K562 (cell line): ENCODE measurements around the gene NLE1. TPM values are rescaled to one million over a fixed set of nuclear protein-coding genes. Genes with fewer than 3 reads are reported as not detected.

Experiments
- ATAC-seq: fragments of 200-7000 bp; cut with Tn5 transposase; 3 replicates; pipeline ENCODE4 v1.9.1; 2020; ENCODE audit warnings: moderate library complexity
- BruUV-seq: library from RNA; stranded (reverse); fragments of 400-500 nt; replicated peaks from 2 replicates; lab custom pipeline; 2021; lab: Mats Ljungman, UMichigan
- CTCF ChIA-PET: fragments of 300-600 bp; formaldehyde crosslinking; extraction: SDS; loops from one replicate; lab custom pipeline; 2021; ENCODE audit warnings: low intra/inter-chr PET ratio; lab: Yijun Ruan, JAX
- POLR2A ChIA-PET: fragments of 300-600, 350-650 bp; sonication (Branson Sonifier 250); formaldehyde crosslinking; extraction: SDS; loops from one replicate; lab custom pipeline; 2021; ENCODE audit warnings: antibody characterized with exemption, inconsistent platforms; lab: Yijun Ruan, JAX
- DNase-seq, 4 experiments: peaks; one replicate each; pipeline versions ENCODE4 v3.0.0 to v3.0.0-alpha.2; 2011 to 2018; ENCODE audit warnings: low spot score in 3 of 4, mixed read lengths in 3 of 4; ENCODE audit errors: extremely low read depth in 1 of 4
- FAIRE-seq: peaks from 2 replicates; lab custom pipeline; 2011; peaks lifted over from hg19 to GRCh38; lab: Jason Lieb, UNC
- H2AFZ ChIP-seq: 2 replicates; pipeline ENCODE4 v1.6.0; 2011; ENCODE audit warnings: low read depth, low read length, control low read depth, inconsistent platforms
- H3K27ac ChIP-seq: fragments of 200-600 bp; 3 replicates; pipeline ENCODE4 v1.8.0; 2011; ENCODE audit warnings: low read depth, mild to moderate bottlenecking, control low read depth, inconsistent platforms, low read length, moderate library complexity, mixed read lengths; ENCODE audit errors: extremely low read depth
- H3K27me3 ChIP-seq, 2 experiments: fragments of 300-600 bp in 1 of 2; 2 replicates in 1 of 2; 3 replicates in 1 of 2; pipeline versions ENCODE4 v1.6.0 to v1.8.0; 2011; ENCODE audit warnings: inconsistent platforms in 2 of 2, low read length in 2 of 2, mild to moderate bottlenecking in 1 of 2, mixed read lengths in 1 of 2, moderate library complexity in 1 of 2; ENCODE audit not compliant: control insufficient read depth in 2 of 2, insufficient read depth in 2 of 2
- H3K36me3 ChIP-seq: fragments of 300-600 bp; 3 replicates; pipeline ENCODE4 v1.8.0; 2011; ENCODE audit warnings: mild to moderate bottlenecking, low read length, inconsistent platforms; ENCODE audit not compliant: control insufficient read depth, insufficient read depth
- H3K4me1 ChIP-seq, 2 experiments: fragments of 200-600 bp in 1 of 2; replicated peaks in 1 of 2; 2 replicates in 1 of 2; 3 replicates in 1 of 2; pipeline versions ENCODE4 v1.5.1 to v1.8.0; 2011; ENCODE audit warnings: inconsistent platforms in 2 of 2, low read length in 2 of 2, mild to moderate bottlenecking in 1 of 2, mixed read lengths in 1 of 2, moderate library complexity in 1 of 2; ENCODE audit not compliant: control insufficient read depth in 2 of 2, insufficient read depth in 2 of 2
- H3K4me2 ChIP-seq: 2 replicates; pipeline ENCODE4 v1.6.1; 2011; ENCODE audit warnings: low read length, control low read depth, inconsistent platforms, mixed read lengths; ENCODE audit not compliant: insufficient read depth
- H3K4me3 ChIP-seq: fragments of 200-600 bp; sonication (generic), shearing (Covaris generic); 2 replicates; pipeline ENCODE4 v1.5.1; 2016; ENCODE audit warnings: control low read depth, inconsistent platforms
- H3K79me2 ChIP-seq: fragments of 200-600 bp; 3 replicates; pipeline ENCODE4 v1.8.0; 2011; ENCODE audit warnings: low read length, inconsistent platforms; ENCODE audit not compliant: control insufficient read depth, insufficient read depth
- H3K9ac ChIP-seq, 2 experiments: 2 replicates each; pipeline versions ENCODE4 v1.6.0 to v1.6.1; 2011; ENCODE audit warnings: low read depth in 2 of 2, low read length in 2 of 2, control low read depth in 1 of 2, inconsistent platforms in 1 of 2, mild to moderate bottlenecking in 1 of 2, mixed read lengths in 1 of 2; ENCODE audit not compliant: insufficient read depth in 1 of 2
- H3K9me1 ChIP-seq: one replicate; pipeline ENCODE4 v1.6.0; 2011; ENCODE audit warnings: inconsistent platforms, mild to moderate bottlenecking, low read length, moderate library complexity; ENCODE audit not compliant: control insufficient read depth, insufficient read depth
- H3K9me3 ChIP-seq: replicated peaks from 2 replicates; pipeline ENCODE4 v1.5.1; 2011; ENCODE audit warnings: low read depth, low read length, inconsistent platforms; ENCODE audit not compliant: control insufficient read depth, insufficient read depth
- H4K20me1 ChIP-seq: replicated peaks from 2 replicates; pipeline ENCODE4 v1.6.1; 2011; ENCODE audit warnings: low read length, inconsistent platforms, mixed read lengths; ENCODE audit not compliant: control insufficient read depth, insufficient read depth
- DPF2 ChIP-seq: fragments of 450-650 bp; IDR thresholded peaks from 2 replicates; pipeline ENCODE4 v1.6.1; 2016
- ERF ChIP-seq: fragments of 450-650 bp; formaldehyde crosslinking; IDR thresholded peaks from 2 replicates; pipeline ENCODE4 v1.4.0; 2020; ENCODE audit warnings: mild to moderate bottlenecking, mixed read lengths
- KAT7 ChIP-seq: sonication (generic); formaldehyde crosslinking; IDR thresholded peaks from 2 replicates; pipeline ENCODE4 v1.8.0; 2022; ENCODE audit warnings: missing genetic modification reagents, mild to moderate bottlenecking, borderline replicate concordance
- MAZ ChIP-seq, 2 experiments: fragments of 450-650 bp in 1 of 2; sonication (generic) in 1 of 2; formaldehyde crosslinking; IDR thresholded peaks in 1 of 2; conservative IDR thresholded peaks in 1 of 2; 2 replicates each; pipeline versions ENCODE4 v1.4.0 to v1.5.0; 2020; ENCODE audit warnings: mild to moderate bottlenecking in 1 of 2, missing genetic modification reagents in 1 of 2
- PURB ChIP-seq: sonication (generic); formaldehyde crosslinking; IDR thresholded peaks from 2 replicates; pipeline ENCODE4 v1.9.0; 2021; ENCODE audit warnings: low read depth, mild to moderate bottlenecking, missing genetic modification reagents
- TAF1 ChIP-seq: IDR thresholded peaks from 2 replicates; pipeline ENCODE4 v1.6.1; 2011; ENCODE audit warnings: mild to moderate bottlenecking, low read length, moderate library complexity; ENCODE audit not compliant: insufficient read depth, control insufficient read depth, severe bottlenecking; ENCODE audit errors: extremely low read depth
- ZNF282 ChIP-seq: sonication (generic); formaldehyde crosslinking; IDR thresholded peaks from 2 replicates; pipeline ENCODE4 v1.8.1; 2023; ENCODE audit warnings: missing genetic modification reagents
- ZNF507 ChIP-seq: conservative IDR thresholded peaks from 2 replicates; pipeline ENCODE4 v1.6.1; 2017; ENCODE audit warnings: missing genetic modification characterization, missing compliant biosample characterization
- ZNF699 ChIP-seq: fragments of 250-450 bp; sonication (Bioruptor Pico); IDR thresholded peaks from 2 replicates; pipeline ENCODE4 v1.8.0; 2021; ENCODE audit warnings: mild to moderate bottlenecking, moderate library complexity; ENCODE audit not compliant: insufficient replicate concordance
- ZNF707 ChIP-seq: fragments of 250-450 bp; sonication (Bioruptor Pico); conservative IDR thresholded peaks from 2 replicates; pipeline ENCODE4 v1.8.0; 2022; ENCODE audit warnings: inconsistent platforms, mild to moderate bottlenecking, moderate library complexity
- WGBS: fragments of 100-300 bp; shearing (Covaris generic); methylation state at CpG from one replicate; pipeline ENCODE4 v1.1.6; 2016; ENCODE audit warnings: low coverage, mixed read lengths; ENCODE audit not compliant: insufficient coverage; ENCODE audit errors: missing lambda C conversion rate; 5-methylcytosine and 5-hydroxymethylcytosine counted together
- in situ Hi-C: fragments of 300-500 bp; cut with MboI; formaldehyde crosslinking; loops from 4 replicates; pipeline ENCODE4 v1.15.0; 2018; ENCODE audit warnings: inconsistent platforms, mixed read lengths
- intact Hi-C: fragments of 100-400 bp; cut with micrococcal nuclease; formaldehyde crosslinking; loops from 2 replicates; pipeline ENCODE4 v1.14.2; 2022
- polyA plus RNA-seq, 8 experiments: library from polyadenylated mRNA; depleted of rRNA in 4 of 8; stranded (reverse) in 5 of 8; unstranded in 3 of 8; fragments of >200 nt; fragmentation: Nextera tagmentation in 2 of 8; fragmentation: Illumina TruSeq in 1 of 8; extraction: Ambion mirVana in 2 of 8; extraction: Trizol in 1 of 8; gene quantifications; 2 replicates each; pipeline versions ENCODE4 v1.2.1 to v1.2.3, GENCODE V29; 2011 to 2014; ENCODE audit warnings: inconsistent platforms in 1 of 8, missing spikeins in 1 of 8
- total RNA-seq, 7 experiments: library from RNA; depleted of rRNA in 6 of 7; stranded (reverse); fragments of >200 nt in 6 of 7; fragmentation: Illumina TruSeq in 2 of 7; extraction: Trizol in 2 of 7; gene quantifications; 2 replicates each; pipeline versions ENCODE4 v1.2.1 to v1.2.3, GENCODE V29; 2011 to 2021; ENCODE audit warnings: low replicate concordance in 1 of 7
- TF ChIP-seq, protein P1 (sequence below): fragments of 250-450 bp; sonication (Bioruptor Pico); IDR thresholded peaks from 2 replicates; pipeline ENCODE4 v1.8.0; 2022; ENCODE audit warnings: moderate library complexity, mild to moderate bottlenecking, inconsistent platforms
- TF ChIP-seq, protein P2 (sequence below): fragments of 450-650 bp; formaldehyde crosslinking; IDR thresholded peaks from 2 replicates; pipeline ENCODE4 v1.4.0; 2022; ENCODE audit warnings: missing genetic modification characterization
- TF ChIP-seq, protein P3 (sequence below): fragments of 250-450 bp; sonication (Bioruptor Pico); IDR thresholded peaks from 2 replicates; pipeline ENCODE4 v1.9.0; 2021; ENCODE audit warnings: mild to moderate bottlenecking, inconsistent platforms
- TF ChIP-seq, protein P4 (sequence below): sonication (generic); formaldehyde crosslinking; IDR thresholded peaks from 2 replicates; pipeline ENCODE4 v1.8.1; 2022; ENCODE audit warnings: missing genetic modification reagents
- TF ChIP-seq, protein P5 (sequence below): fragments of 250-450 bp; sonication (Bioruptor Pico); IDR thresholded peaks from 2 replicates; pipeline ENCODE4 v1.8.0; 2021; ENCODE audit warnings: mild to moderate bottlenecking, moderate library complexity

The NLE1 gene
- total and polyA plus RNA-seq, 9 of the 15 experiments (the other 6 are each of a cell fraction or from before 2014, with no cell fraction given), result 3.8 to 69.0 (median 29.4) TPM

DNA sequence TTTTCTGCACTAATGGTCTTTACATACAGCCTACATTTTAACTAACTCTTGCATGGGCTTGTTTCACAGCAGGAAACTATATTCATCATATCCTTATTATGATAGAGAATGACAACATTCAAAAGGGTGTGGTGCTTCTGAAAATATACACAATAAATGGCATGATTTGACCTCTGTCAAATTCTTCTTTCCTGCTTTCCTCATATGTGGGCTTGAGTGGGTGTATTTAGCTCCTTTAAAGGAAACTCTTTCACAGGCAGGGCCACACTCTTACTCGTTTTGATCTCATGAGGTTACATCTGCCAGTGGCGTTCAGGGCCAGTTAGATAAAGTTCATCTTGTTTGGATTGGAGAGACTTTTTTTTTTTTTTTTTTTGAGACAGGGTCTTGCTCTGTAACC lies 46.0 kb upstream of the NLE1 start:
- POLR2A ChIA-PET, result no interaction called here
- TF ChIP-seq ZNF707 (no peak), ERF (CRISPR knock-in tag) (no peak), PURB (no peak), DPF2 (no peak), MAZ (CRISPR knock-in tag; conservative IDR thresholded peaks at IDR 0.05 in 1 of 2, IDR thresholded peaks at IDR 0.05 in 1 of 2) (no peak), ZNF282 (no peak), KAT7 (no peak), TAF1 (no peak), ZNF507 (tag) (no peak), ZNF699 (CRISPR knock-in tag) (no peak)
- TF ChIP-seq, protein P1, sequence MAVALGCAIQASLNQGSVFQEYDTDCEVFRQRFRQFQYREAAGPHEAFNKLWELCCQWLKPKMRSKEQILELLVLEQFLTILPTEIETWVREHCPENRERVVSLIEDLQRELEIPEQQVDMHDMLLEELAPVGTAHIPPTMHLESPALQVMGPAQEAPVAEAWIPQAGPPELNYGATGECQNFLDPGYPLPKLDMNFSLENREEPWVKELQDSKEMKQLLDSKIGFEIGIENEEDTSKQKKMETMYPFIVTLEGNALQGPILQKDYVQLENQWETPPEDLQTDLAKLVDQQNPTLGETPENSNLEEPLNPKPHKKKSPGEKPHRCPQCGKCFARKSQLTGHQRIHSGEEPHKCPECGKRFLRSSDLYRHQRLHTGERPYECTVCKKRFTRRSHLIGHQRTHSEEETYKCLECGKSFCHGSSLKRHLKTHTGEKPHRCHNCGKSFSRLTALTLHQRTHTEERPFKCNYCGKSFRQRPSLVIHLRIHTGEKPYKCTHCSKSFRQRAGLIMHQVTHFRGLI, result no peak
- TF ChIP-seq, protein P2, sequence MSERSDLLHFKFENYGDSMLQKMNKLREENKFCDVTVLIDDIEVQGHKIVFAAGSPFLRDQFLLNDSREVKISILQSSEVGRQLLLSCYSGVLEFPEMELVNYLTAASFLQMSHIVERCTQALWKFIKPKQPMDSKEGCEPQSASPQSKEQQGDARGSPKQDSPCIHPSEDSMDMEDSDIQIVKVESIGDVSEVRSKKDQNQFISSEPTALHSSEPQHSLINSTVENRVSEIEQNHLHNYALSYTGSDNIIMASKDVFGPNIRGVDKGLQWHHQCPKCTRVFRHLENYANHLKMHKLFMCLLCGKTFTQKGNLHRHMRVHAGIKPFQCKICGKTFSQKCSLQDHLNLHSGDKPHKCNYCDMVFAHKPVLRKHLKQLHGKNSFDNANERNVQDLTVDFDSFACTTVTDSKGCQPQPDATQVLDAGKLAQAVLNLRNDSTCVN (CRISPR knock-in tag), result no peak
- TF ChIP-seq, protein P3, sequence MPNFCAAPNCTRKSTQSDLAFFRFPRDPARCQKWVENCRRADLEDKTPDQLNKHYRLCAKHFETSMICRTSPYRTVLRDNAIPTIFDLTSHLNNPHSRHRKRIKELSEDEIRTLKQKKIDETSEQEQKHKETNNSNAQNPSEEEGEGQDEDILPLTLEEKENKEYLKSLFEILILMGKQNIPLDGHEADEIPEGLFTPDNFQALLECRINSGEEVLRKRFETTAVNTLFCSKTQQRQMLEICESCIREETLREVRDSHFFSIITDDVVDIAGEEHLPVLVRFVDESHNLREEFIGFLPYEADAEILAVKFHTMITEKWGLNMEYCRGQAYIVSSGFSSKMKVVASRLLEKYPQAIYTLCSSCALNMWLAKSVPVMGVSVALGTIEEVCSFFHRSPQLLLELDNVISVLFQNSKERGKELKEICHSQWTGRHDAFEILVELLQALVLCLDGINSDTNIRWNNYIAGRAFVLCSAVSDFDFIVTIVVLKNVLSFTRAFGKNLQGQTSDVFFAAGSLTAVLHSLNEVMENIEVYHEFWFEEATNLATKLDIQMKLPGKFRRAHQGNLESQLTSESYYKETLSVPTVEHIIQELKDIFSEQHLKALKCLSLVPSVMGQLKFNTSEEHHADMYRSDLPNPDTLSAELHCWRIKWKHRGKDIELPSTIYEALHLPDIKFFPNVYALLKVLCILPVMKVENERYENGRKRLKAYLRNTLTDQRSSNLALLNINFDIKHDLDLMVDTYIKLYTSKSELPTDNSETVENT (CRISPR knock-in tag), result no peak
- TF ChIP-seq, protein P4, sequence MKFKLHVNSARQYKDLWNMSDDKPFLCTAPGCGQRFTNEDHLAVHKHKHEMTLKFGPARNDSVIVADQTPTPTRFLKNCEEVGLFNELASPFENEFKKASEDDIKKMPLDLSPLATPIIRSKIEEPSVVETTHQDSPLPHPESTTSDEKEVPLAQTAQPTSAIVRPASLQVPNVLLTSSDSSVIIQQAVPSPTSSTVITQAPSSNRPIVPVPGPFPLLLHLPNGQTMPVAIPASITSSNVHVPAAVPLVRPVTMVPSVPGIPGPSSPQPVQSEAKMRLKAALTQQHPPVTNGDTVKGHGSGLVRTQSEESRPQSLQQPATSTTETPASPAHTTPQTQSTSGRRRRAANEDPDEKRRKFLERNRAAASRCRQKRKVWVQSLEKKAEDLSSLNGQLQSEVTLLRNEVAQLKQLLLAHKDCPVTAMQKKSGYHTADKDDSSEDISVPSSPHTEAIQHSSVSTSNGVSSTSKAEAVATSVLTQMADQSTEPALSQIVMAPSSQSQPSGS (CRISPR knock-in tag), result no peak
- TF ChIP-seq, protein P5, sequence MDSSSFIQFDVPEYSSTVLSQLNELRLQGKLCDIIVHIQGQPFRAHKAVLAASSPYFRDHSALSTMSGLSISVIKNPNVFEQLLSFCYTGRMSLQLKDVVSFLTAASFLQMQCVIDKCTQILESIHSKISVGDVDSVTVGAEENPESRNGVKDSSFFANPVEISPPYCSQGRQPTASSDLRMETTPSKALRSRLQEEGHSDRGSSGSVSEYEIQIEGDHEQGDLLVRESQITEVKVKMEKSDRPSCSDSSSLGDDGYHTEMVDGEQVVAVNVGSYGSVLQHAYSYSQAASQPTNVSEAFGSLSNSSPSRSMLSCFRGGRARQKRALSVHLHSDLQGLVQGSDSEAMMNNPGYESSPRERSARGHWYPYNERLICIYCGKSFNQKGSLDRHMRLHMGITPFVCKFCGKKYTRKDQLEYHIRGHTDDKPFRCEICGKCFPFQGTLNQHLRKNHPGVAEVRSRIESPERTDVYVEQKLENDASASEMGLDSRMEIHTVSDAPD (CRISPR knock-in tag), result no peak

More for the DNA sequence above, 46.0 kb upstream of the NLE1 start:
- ATAC-seq (no peak), FAIRE-seq (no peak), DNase-seq (no peak)
- Histone ChIP-seq H2AFZ (no peak overlapping the region), H4K20me1 (no peaks in the 10 kb centered on the region), H3K4me1 (no peaks in the 10 kb centered on the region), H3K9ac (no peak overlapping the region), H3K79me2 (no peaks in the 10 kb centered on the region), H3K4me3 (no peak overlapping the region), H3K36me3 (no peaks in the 10 kb centered on the region), H3K27ac (no peak overlapping the region), H3K27me3 (peaks cover 9 to 14% of the 10 kb centered on the region in 2 experiments), H3K9me1 (no peaks in the 10 kb centered on the region), H3K9me3 (no peaks in the 10 kb centered on the region), H3K4me2 (no peak overlapping the region)
- in situ Hi-C loops, result no loop called here
- 4% methylated on average over 2 of the region's 2 CpGs for WGBS
- BruUV-seq, result no TSS peak
- intact Hi-C loops, result no loop called here
- CTCF ChIA-PET, result no interaction called here
